Measurements from ENCODE around the gene GPI. TPM values are rescaled to one million over a fixed set of nuclear protein-coding genes. Genes with fewer than 3 reads are reported as not detected.

The GPI gene
- total RNA-seq, 2 experiments from 2014 or later: 542 to 553 TPM

Other genes starting within 250 kb of the GPI start
- gene LSM14A, start 192.7 kb upstream of the GPI start, total RNA-seq: 100 to 1,000 TPM in 1 of 2 experiments, 10 to 100 TPM in 1; 87.9 to 102 TPM
- 10 to 100 TPM; 13.2 to 16.2 TPM for gene GARRE1, start 110.6 kb upstream of the GPI start, total RNA-seq
- 10 to 100 TPM; 24.8 to 34.1 TPM for gene PDCD2L, start 39.2 kb downstream of the GPI start, total RNA-seq
- gene UBA2, start 63.2 kb downstream of the GPI start, total RNA-seq: 100 to 1,000 TPM; 134 to 135 TPM
- under 1 TPM; 0.81 to 0.89 TPM for gene WTIP, start 116.6 kb downstream of the GPI start, total RNA-seq